ENCODE measurements around the gene NRDC. TPM values are rescaled to one million over a fixed set of nuclear protein-coding genes. Genes with fewer than 3 reads are reported as not detected.
"Not testable (repeated sequence)": the region's sequence is repeated elsewhere in the genome, so short reads cannot be mapped to it uniquely, and the experiment has no call there.

NRDC gene
- total RNA-seq, 1 donor from 2014 or later = 155 TPM

- DNase-seq (ENCODE audit: low read depth, low spot score) = no peak
- Mint-ChIP-seq H3K4me3 (no peak overlapping the region), H3K36me3 (ENCODE audit: low read depth) (peaks cover 15% of the 10 kb centered on the region), H3K9me3 (no peaks in the 10 kb centered on the region), H3K27me3 (ENCODE audit: low read depth) (no peaks in the 10 kb centered on the region), H3K4me1 (peaks cover 9% of the 10 kb centered on the region), H3K27ac (ENCODE audit: unreplicated experiment) (no peak overlapping the region)
- TF ChIP-seq, protein P1, sequence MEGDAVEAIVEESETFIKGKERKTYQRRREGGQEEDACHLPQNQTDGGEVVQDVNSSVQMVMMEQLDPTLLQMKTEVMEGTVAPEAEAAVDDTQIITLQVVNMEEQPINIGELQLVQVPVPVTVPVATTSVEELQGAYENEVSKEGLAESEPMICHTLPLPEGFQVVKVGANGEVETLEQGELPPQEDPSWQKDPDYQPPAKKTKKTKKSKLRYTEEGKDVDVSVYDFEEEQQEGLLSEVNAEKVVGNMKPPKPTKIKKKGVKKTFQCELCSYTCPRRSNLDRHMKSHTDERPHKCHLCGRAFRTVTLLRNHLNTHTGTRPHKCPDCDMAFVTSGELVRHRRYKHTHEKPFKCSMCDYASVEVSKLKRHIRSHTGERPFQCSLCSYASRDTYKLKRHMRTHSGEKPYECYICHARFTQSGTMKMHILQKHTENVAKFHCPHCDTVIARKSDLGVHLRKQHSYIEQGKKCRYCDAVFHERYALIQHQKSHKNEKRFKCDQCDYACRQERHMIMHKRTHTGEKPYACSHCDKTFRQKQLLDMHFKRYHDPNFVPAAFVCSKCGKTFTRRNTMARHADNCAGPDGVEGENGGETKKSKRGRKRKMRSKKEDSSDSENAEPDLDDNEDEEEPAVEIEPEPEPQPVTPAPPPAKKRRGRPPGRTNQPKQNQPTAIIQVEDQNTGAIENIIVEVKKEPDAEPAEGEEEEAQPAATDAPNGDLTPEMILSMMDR (conservative IDR thresholded peaks at IDR 0.05) = no peak
These were observed 38.3 kb downstream of the NRDC start for GRCh38 chr1:51840182-51840581.

DNA sequence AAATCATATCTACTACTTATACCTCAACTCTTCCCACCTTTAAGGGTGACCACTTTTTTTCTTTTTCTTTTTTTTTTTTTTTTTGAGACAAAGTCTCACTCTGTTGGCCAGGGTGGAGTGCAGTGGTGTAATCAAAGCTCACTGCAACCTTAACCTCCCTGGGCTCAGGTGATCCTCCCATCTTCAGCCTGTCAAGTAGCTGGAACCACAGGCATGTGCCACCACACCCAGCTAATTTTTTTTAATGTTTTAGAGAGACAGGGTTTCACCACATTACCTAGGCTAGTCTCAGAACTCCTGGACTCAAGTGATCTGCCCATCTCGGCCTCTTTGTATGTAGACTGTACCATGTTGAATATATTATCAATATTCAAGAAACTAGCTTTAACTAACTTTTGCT is 39.4 kb downstream of the NRDC start:
- peaks cover 13% of the 10 kb centered on the region for H3K36me3 Mint-ChIP-seq (ENCODE audit: low read depth)
- H3K27me3 Mint-ChIP-seq (ENCODE audit: low read depth) = no peaks in the 10 kb centered on the region
- TF ChIP-seq, protein P1 (conservative IDR thresholded peaks at IDR 0.05) = no peak
- H3K4me3 Mint-ChIP-seq = no peak overlapping the region
- H3K9me3 Mint-ChIP-seq = no peaks in the 10 kb centered on the region
- H3K27ac Mint-ChIP-seq (ENCODE audit: unreplicated experiment) = no peak overlapping the region
- no peak for DNase-seq (ENCODE audit: low read depth, low spot score)
- peaks cover 2% of the 10 kb centered on the region for H3K4me1 Mint-ChIP-seq

DNA sequence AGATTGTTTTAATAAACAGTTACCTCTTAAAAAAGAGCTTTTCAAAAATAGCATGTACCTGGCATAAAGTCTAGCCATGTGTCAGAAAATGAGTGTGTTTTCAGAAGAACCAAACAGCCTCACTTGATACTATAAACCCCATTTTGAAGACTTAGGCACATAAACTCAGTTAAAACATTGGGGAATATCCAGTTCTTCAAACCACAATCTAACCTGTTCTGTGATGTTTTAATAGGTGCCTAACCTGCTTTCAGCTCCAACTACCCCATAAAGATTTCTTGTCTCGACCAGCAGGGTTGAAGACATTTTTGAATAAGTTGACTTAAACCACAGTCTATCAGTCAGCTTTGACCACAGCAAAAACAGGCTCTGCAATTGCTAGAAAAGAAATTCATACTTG is 41.3 kb downstream of the NRDC start:
- no peak for DNase-seq (ENCODE audit: low read depth, low spot score)
- H3K27ac Mint-ChIP-seq (ENCODE audit: unreplicated experiment) = no peak overlapping the region
- H3K4me3 Mint-ChIP-seq = no peak overlapping the region
- H3K27me3 Mint-ChIP-seq (ENCODE audit: low read depth) = no peaks in the 10 kb centered on the region
- TF ChIP-seq, protein P1 (conservative IDR thresholded peaks at IDR 0.05) = no peak
- no peaks in the 10 kb centered on the region for H3K4me1 Mint-ChIP-seq
- H3K9me3 Mint-ChIP-seq = no peaks in the 10 kb centered on the region
- peaks cover 11% of the 10 kb centered on the region for H3K36me3 Mint-ChIP-seq (ENCODE audit: low read depth)

- no peak for DNase-seq (ENCODE audit: low read depth, low spot score)
- Mint-ChIP-seq H3K4me3 (no peak overlapping the region), H3K36me3 (ENCODE audit: low read depth) (peaks cover 16% of the 10 kb centered on the region), H3K9me3 (no peaks in the 10 kb centered on the region), H3K27me3 (ENCODE audit: low read depth) (no peaks in the 10 kb centered on the region), H3K4me1 (no peaks in the 10 kb centered on the region), H3K27ac (ENCODE audit: unreplicated experiment) (no peak overlapping the region)
- TF ChIP-seq, protein P1 (conservative IDR thresholded peaks at IDR 0.05) = no peak
These were observed 44.8 kb downstream of the NRDC start for GRCh38 chr1:51833700-51834099.

GRCh38 chr1:51829058-51829457 is 49.5 kb downstream of the NRDC start:
- no peak for DNase-seq (ENCODE audit: low read depth, low spot score)
- Mint-ChIP-seq H3K27me3 (ENCODE audit: low read depth) (no peaks in the 10 kb centered on the region), H3K9me3 (no peaks in the 10 kb centered on the region), H3K27ac (ENCODE audit: unreplicated experiment) (no peak overlapping the region), H3K36me3 (ENCODE audit: low read depth) (peaks cover 12% of the 10 kb centered on the region), H3K4me3 (no peak overlapping the region), H3K4me1 (no peaks in the 10 kb centered on the region)
- TF ChIP-seq, protein P1 (conservative IDR thresholded peaks at IDR 0.05) = no peak

DNA sequence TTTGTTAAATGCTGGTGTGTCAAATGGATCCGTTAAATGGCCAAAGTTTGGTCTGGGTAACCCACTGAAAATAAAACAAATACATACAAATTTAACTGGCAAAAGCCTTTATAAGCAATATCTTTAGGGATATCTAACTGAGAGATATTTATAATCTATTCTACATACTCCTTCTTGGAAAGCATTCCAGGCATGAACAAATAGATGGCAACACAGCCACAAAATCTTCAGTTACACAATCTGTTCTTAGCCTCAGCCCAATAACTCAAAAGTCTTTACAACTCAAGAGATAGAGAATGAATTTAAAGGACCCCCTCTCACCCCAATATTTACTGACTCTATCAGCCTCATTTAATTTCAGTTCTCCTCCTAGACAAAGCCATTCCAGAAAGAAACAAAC is 58.7 kb downstream of the NRDC start:
- Mint-ChIP-seq H3K27ac (ENCODE audit: unreplicated experiment) (no peak overlapping the region), H3K4me3 (no peak overlapping the region), H3K9me3 (no peaks in the 10 kb centered on the region), H3K27me3 (ENCODE audit: low read depth) (no peaks in the 10 kb centered on the region), H3K4me1 (no peaks in the 10 kb centered on the region), H3K36me3 (ENCODE audit: low read depth) (no peaks in the 10 kb centered on the region)
- no peak for DNase-seq (ENCODE audit: low read depth, low spot score)
- TF ChIP-seq, protein P1 (conservative IDR thresholded peaks at IDR 0.05) = no peak

DNA sequence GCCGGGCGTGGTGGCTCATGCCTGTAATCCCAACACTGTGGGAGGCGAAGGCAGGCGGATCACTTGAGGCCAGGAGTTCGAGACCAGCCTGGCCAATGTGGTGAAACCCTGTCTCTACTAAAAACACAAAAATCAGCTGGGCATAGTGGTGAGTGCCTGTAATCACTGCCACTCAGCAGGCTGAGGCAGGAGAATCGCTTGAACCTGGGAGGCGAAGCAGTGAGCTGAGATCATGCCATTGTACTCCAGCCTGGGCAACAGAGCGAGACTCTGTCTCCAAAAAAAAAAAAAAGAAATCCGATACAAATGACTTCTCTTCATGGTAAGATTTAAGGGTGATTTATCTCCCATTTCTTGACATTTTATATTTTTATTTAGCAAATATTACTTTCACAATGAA is 59.5 kb downstream of the NRDC start:
- not testable (repeated sequence) for DNase-seq (ENCODE audit: low read depth, low spot score); H3K27ac Mint-ChIP-seq (ENCODE audit: unreplicated experiment); H3K4me3 Mint-ChIP-seq; H3K36me3 Mint-ChIP-seq (ENCODE audit: low read depth); H3K4me1 Mint-ChIP-seq; H3K9me3 Mint-ChIP-seq; H3K27me3 Mint-ChIP-seq (ENCODE audit: low read depth)
